SK-N-SH treated with all-trans-retinoic acid at 6 μM for 48 hours (cell line): Measurements from ENCODE around the gene PIP5K1C.

Source experiments
- ATAC-seq: fragments of 200-7000 bp; cut with Tn5 transposase; 3 replicates; pipeline ENCODE4 v1.9.1; 2020; ENCODE audit warnings: mild to moderate bottlenecking, moderate library complexity
- ARNTL ChIP-seq: fragments of 450-650 bp; formaldehyde crosslinking; IDR thresholded peaks from 2 replicates; pipeline ENCODE4 v1.5.0; 2020; ENCODE audit warnings: low read depth, mild to moderate bottlenecking, moderate library complexity, borderline replicate concordance
- BACH2 ChIP-seq: fragments of 250-450 bp; sonication (Bioruptor Pico); IDR thresholded peaks from 2 replicates; pipeline ENCODE4 v1.9.0; 2021; ENCODE audit warnings: mild to moderate bottlenecking, borderline replicate concordance
- CREB5 ChIP-seq: fragments of 250-450 bp; sonication (Bioruptor Pico); IDR thresholded peaks from 2 replicates; pipeline ENCODE4 v1.5.1; 2020; ENCODE audit warnings: low read depth, mild to moderate bottlenecking, moderate library complexity
- CSRNP3 ChIP-seq: fragments of 250-450 bp; sonication (Bioruptor Pico); IDR thresholded peaks from 2 replicates; pipeline ENCODE4 v1.5.1; 2021; ENCODE audit warnings: mild to moderate bottlenecking, moderate library complexity
- ESRRG ChIP-seq: fragments of 250-450 bp; sonication (Bioruptor Pico); IDR thresholded peaks from 2 replicates; pipeline ENCODE4 v1.6.1; 2021; ENCODE audit warnings: mild to moderate bottlenecking
- GLIS3 ChIP-seq: fragments of 250-450 bp; sonication (Bioruptor Pico); IDR thresholded peaks from 2 replicates; pipeline ENCODE4 v1.5.0; 2020; ENCODE audit warnings: mild to moderate bottlenecking, moderate library complexity
- ISL1 ChIP-seq: fragments of 250-450 bp; sonication (Bioruptor Pico); IDR thresholded peaks from 2 replicates; pipeline ENCODE4 v2.1.2; 2022; ENCODE audit warnings: mild to moderate bottlenecking, moderate library complexity
- OSR1 ChIP-seq: fragments of 250-450 bp; sonication (Bioruptor Pico); IDR thresholded peaks from 2 replicates; pipeline ENCODE4 v1.8.0; 2022; ENCODE audit warnings: moderate library complexity, mild to moderate bottlenecking, inconsistent platforms
- PATZ1 ChIP-seq: fragments of 250-450 bp; sonication (Bioruptor Pico); IDR thresholded peaks from 2 replicates; pipeline ENCODE4 v1.8.0; 2020; ENCODE audit warnings: mild to moderate bottlenecking, moderate library complexity, borderline replicate concordance
- POU6F1 ChIP-seq: fragments of 250-450 bp; sonication (Bioruptor Pico); IDR thresholded peaks from 2 replicates; pipeline ENCODE4 v1.8.0; 2021; ENCODE audit warnings: low read depth, mild to moderate bottlenecking, moderate library complexity, borderline replicate concordance
- PPARA ChIP-seq: fragments of 250-450 bp; sonication (Bioruptor Pico); IDR thresholded peaks from 2 replicates; pipeline ENCODE4 v1.5.0; 2020; ENCODE audit warnings: mild to moderate bottlenecking, borderline replicate concordance
- RARB ChIP-seq: fragments of 250-450 bp; sonication (Bioruptor Pico); IDR thresholded peaks from 2 replicates; pipeline ENCODE4 v1.8.0; 2021; ENCODE audit warnings: mild to moderate bottlenecking, moderate library complexity
- SNAI2 ChIP-seq: fragments of 250-450 bp; sonication (Bioruptor Pico); IDR thresholded peaks from 2 replicates; pipeline ENCODE4 v1.5.0; 2020; ENCODE audit warnings: mild to moderate bottlenecking, moderate library complexity
- TCF4 ChIP-seq: fragments of 250-450 bp; sonication (Bioruptor Pico); IDR thresholded peaks from 2 replicates; pipeline ENCODE4 v1.8.0; 2021; ENCODE audit warnings: mild to moderate bottlenecking, moderate library complexity, borderline replicate concordance
- TOX ChIP-seq: fragments of 250-450 bp; sonication (Bioruptor Pico); IDR thresholded peaks from 2 replicates; pipeline ENCODE4 v1.8.0; 2021; ENCODE audit warnings: mild to moderate bottlenecking, moderate library complexity, borderline replicate concordance
- ZC3H10 ChIP-seq: fragments of 250-450 bp; sonication (Bioruptor Pico); IDR thresholded peaks from 2 replicates; pipeline ENCODE4 v1.5.1; 2021; ENCODE audit warnings: mild to moderate bottlenecking, moderate library complexity
- ZFP30 ChIP-seq: fragments of 450-650 bp; formaldehyde crosslinking; IDR thresholded peaks from 2 replicates; pipeline ENCODE4 v1.5.0; 2022; ENCODE audit warnings: mild to moderate bottlenecking, moderate library complexity
- ZNF565 ChIP-seq: fragments of 450-650 bp; formaldehyde crosslinking; conservative IDR thresholded peaks from 2 replicates; pipeline ENCODE4 v1.5.0; 2020; ENCODE audit warnings: low read depth, mild to moderate bottlenecking, moderate library complexity
- ZNF70 ChIP-seq: fragments of 450-650 bp; formaldehyde crosslinking; IDR thresholded peaks from 2 replicates; pipeline ENCODE4 v1.5.0; 2020; ENCODE audit warnings: mild to moderate bottlenecking, moderate library complexity
- ZNF8 ChIP-seq: fragments of 450-650 bp; formaldehyde crosslinking; IDR thresholded peaks from 2 replicates; pipeline ENCODE4 v1.5.0; 2020; ENCODE audit warnings: mild to moderate bottlenecking, moderate library complexity

Gene PIP5K1C

GRCh38 chr19:3698386-3698950, 1.8 kb downstream of the PIP5K1C start (continued):
- TF ChIP-seq PATZ1 (CRISPR knock-in tag): no peak

GRCh38 chr19:3697671-3698385, 2.4 kb downstream of the PIP5K1C start:
- no peak for TF ChIP-seq RARB (CRISPR knock-in tag)
- TF ChIP-seq GLIS3 (CRISPR knock-in tag): no peak
- no peak for TF ChIP-seq TCF4 (CRISPR knock-in tag)
- TF ChIP-seq ZNF565 (CRISPR knock-in tag): no peak
- TF ChIP-seq POU6F1 (CRISPR knock-in tag): no peak
- TF ChIP-seq SNAI2 (CRISPR knock-in tag): no peak
- TF ChIP-seq ZNF70 (CRISPR knock-in tag): no peak
- TF ChIP-seq ZC3H10 (CRISPR knock-in tag): no peak
- no peak for TF ChIP-seq OSR1 (CRISPR knock-in tag)
- no peak for TF ChIP-seq ARNTL (CRISPR knock-in tag)
- no peak for TF ChIP-seq CREB5
- TF ChIP-seq PPARA (CRISPR knock-in tag): no peak
- no peak for TF ChIP-seq ZFP30 (CRISPR knock-in tag)
- ATAC-seq: no peak

GRCh38 chr19:3697094-3697493, 3.2 kb downstream of the PIP5K1C start:
- ATAC-seq: no peak
- no peak for TF ChIP-seq ISL1 (CRISPR knock-in tag)
- no peak for TF ChIP-seq PPARA (CRISPR knock-in tag)
- TF ChIP-seq POU6F1 (CRISPR knock-in tag): no peak
- TF ChIP-seq TCF4 (CRISPR knock-in tag): no peak
- TF ChIP-seq SNAI2 (CRISPR knock-in tag): no peak
- TF ChIP-seq OSR1 (CRISPR knock-in tag): no peak
- TF ChIP-seq BACH2 (CRISPR knock-in tag): no peak
- TF ChIP-seq ZNF8 (CRISPR knock-in tag): no peak
- no peak for TF ChIP-seq GLIS3 (CRISPR knock-in tag)
- TF ChIP-seq CSRNP3 (CRISPR knock-in tag): no peak
- no peak for TF ChIP-seq ZNF70 (CRISPR knock-in tag)
- no peak for TF ChIP-seq ZC3H10 (CRISPR knock-in tag)
- no peak for TF ChIP-seq TOX (CRISPR knock-in tag)
- no peak for TF ChIP-seq ESRRG (CRISPR knock-in tag)
- TF ChIP-seq, all 23 proteins: peak for 0
